ENCODE results near the gene ULK1. TPM values are rescaled to one million over a fixed set of nuclear protein-coding genes. Genes with fewer than 3 reads are reported as not detected.

The ULK1 gene
- total RNA-seq, 1 donor from 2014 or later, result 56.1 TPM

DNA sequence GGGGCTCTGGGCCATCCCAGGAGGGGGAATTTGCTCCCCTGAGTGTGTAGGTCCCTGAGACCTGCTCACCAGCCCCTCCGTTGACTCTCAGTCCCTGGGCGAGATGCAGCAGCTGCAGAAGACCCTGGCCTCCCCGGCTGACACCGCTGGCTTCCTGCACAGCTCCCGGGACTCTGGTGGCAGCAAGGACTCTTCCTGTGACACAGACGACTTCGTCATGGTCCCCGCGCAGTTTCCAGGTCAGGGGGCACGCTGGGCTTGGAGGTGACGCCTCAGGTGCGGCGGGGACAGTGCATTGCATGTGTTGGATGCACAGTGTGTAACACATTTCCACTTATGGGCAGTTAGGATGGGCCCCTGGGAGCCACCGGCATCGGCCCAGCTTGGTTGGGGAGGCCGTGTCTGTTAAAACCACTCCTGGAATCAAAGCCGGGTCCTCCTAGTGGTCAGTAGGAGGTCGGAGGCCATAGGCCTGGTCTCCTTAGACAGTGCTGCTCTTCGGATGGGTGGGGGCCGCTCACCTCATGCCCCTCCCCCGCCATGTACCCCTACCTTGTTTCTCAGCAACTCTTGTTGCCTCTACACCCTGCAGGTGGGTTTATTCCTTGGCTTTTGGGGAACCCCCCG lies 17.5 kb downstream of the ULK1 start:
- Mint-ChIP-seq H3K27me3 (ENCODE audit: low read depth) (no peaks in the 10 kb centered on the region), H3K4me3 (ENCODE audit: unreplicated experiment) (no peak overlapping the region), H3K9me3 (ENCODE audit: low read depth) (no peaks in the 10 kb centered on the region), H3K36me3 (ENCODE audit: low read depth) (peaks cover 9% of the 10 kb centered on the region), H3K27ac (ENCODE audit: unreplicated experiment) (peak overlapping the region; percentile 89), H3K4me1 (ENCODE audit: low read depth) (peaks cover 34% of the 10 kb centered on the region)
- TF ChIP-seq, protein P1, sequence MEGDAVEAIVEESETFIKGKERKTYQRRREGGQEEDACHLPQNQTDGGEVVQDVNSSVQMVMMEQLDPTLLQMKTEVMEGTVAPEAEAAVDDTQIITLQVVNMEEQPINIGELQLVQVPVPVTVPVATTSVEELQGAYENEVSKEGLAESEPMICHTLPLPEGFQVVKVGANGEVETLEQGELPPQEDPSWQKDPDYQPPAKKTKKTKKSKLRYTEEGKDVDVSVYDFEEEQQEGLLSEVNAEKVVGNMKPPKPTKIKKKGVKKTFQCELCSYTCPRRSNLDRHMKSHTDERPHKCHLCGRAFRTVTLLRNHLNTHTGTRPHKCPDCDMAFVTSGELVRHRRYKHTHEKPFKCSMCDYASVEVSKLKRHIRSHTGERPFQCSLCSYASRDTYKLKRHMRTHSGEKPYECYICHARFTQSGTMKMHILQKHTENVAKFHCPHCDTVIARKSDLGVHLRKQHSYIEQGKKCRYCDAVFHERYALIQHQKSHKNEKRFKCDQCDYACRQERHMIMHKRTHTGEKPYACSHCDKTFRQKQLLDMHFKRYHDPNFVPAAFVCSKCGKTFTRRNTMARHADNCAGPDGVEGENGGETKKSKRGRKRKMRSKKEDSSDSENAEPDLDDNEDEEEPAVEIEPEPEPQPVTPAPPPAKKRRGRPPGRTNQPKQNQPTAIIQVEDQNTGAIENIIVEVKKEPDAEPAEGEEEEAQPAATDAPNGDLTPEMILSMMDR (IDR thresholded peaks at IDR 0.05), result no peak
- DNase-seq (ENCODE audit: low spot score), result peak; percentile 92

DNA sequence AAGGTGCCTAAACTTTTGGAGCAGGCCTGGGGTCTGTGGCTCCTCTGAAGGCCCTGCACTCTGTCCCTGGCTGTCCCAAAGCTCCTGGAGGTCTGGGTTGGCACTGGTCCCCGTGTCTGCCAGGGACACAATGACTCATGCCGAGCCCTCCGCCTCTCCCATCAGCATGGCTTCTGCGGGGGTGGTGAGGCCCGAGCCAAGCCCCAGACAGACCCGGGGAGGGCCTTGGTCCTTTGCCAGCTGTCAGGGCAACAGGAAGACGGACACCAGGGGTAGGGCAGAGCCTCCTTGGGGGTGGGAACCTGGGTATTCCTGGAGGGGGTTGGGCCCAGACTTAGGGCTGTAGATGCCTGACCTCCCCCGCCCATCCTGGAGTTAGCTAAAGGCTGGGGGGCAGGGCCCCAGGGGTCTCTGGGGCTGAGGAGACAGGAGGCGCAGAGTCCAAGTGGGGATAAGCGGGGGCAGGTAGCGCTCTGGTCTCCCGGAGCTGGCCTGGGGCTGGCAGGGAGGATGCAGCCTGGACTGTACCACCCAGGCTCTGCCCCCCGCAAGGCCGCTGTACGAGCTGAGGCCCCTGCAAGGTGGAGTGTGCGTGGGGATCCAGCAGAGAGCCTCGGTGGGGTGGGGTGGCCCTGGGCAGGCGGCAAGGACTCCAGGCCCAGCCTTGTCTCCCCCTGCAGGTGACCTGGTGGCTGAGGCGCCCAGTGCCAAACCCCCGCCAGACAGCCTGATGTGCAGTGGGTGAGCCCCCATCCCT lies 18.3 kb downstream of the ULK1 start:
- Mint-ChIP-seq H3K27me3 (ENCODE audit: low read depth) (no peaks in the 10 kb centered on the region), H3K36me3 (ENCODE audit: low read depth) (peaks cover 9% of the 10 kb centered on the region), H3K4me1 (ENCODE audit: low read depth) (peaks cover 34% of the 10 kb centered on the region), H3K4me3 (ENCODE audit: unreplicated experiment) (no peak overlapping the region), H3K27ac (ENCODE audit: unreplicated experiment) (peak overlapping the region; percentile 89), H3K9me3 (ENCODE audit: low read depth) (no peaks in the 10 kb centered on the region)
- DNase-seq (ENCODE audit: low spot score), result peak; percentile 98
- TF ChIP-seq, protein P1 (IDR thresholded peaks at IDR 0.05), result peak; percentile 46

- H3K4me1 Mint-ChIP-seq (ENCODE audit: low read depth), result peaks cover 34% of the 10 kb centered on the region
Measured at GRCh38 chr12:131913666-131914065, 19.2 kb downstream of the ULK1 start.

GRCh38 chr12:131914179-131914702 lies 19.8 kb downstream of the ULK1 start:
- H3K36me3 Mint-ChIP-seq (ENCODE audit: low read depth), result peaks cover 7% of the 10 kb centered on the region
- TF ChIP-seq, protein P1 (IDR thresholded peaks at IDR 0.05), result no peak
- no peak for DNase-seq (ENCODE audit: low spot score)
- H3K27ac Mint-ChIP-seq (ENCODE audit: unreplicated experiment), result no peak overlapping the region
- no peak overlapping the region for H3K4me3 Mint-ChIP-seq (ENCODE audit: unreplicated experiment)
- H3K9me3 Mint-ChIP-seq (ENCODE audit: low read depth), result no peaks in the 10 kb centered on the region
- peaks cover 34% of the 10 kb centered on the region for H3K4me1 Mint-ChIP-seq (ENCODE audit: low read depth)
- no peaks in the 10 kb centered on the region for H3K27me3 Mint-ChIP-seq (ENCODE audit: low read depth)

More at GRCh38 chr12:131913666-131914065, 19.2 kb downstream of the ULK1 start:
- no peak overlapping the region for H3K27ac Mint-ChIP-seq (ENCODE audit: unreplicated experiment)
- H3K36me3 Mint-ChIP-seq (ENCODE audit: low read depth), result peaks cover 9% of the 10 kb centered on the region
- no peak overlapping the region for H3K4me3 Mint-ChIP-seq (ENCODE audit: unreplicated experiment)
- TF ChIP-seq, protein P1 (IDR thresholded peaks at IDR 0.05), result no peak
- H3K27me3 Mint-ChIP-seq (ENCODE audit: low read depth), result no peaks in the 10 kb centered on the region
- DNase-seq (ENCODE audit: low spot score), result no peak
- H3K9me3 Mint-ChIP-seq (ENCODE audit: low read depth), result no peaks in the 10 kb centered on the region

- Mint-ChIP-seq H3K36me3 (ENCODE audit: low read depth) (peaks cover 7% of the 10 kb centered on the region), H3K4me1 (ENCODE audit: low read depth) (peaks cover 33% of the 10 kb centered on the region), H3K27ac (ENCODE audit: unreplicated experiment) (no peak overlapping the region), H3K4me3 (ENCODE audit: unreplicated experiment) (no peak overlapping the region), H3K27me3 (ENCODE audit: low read depth) (no peaks in the 10 kb centered on the region), H3K9me3 (ENCODE audit: low read depth) (no peaks in the 10 kb centered on the region)
- no peak for DNase-seq (ENCODE audit: low spot score)
- TF ChIP-seq, protein P1 (IDR thresholded peaks at IDR 0.05), result no peak
Measured at GRCh38 chr12:131915000-131915689, 20.7 kb downstream of the ULK1 start.
